Lower leg skin (tissue), 3 donors: ENCODE data around the gene CTXN1.

Experiments used
- CTCF ChIP-seq, 3 donors: fragments of 450-650 bp; IDR thresholded peaks; one replicate each; pipeline ENCODE4 v1.5.1; 2016; ENCODE audit warnings: antibody characterized with exemption in 3 of 3, mild to moderate bottlenecking in 3 of 3, moderate library complexity in 2 of 3
- POLR2A ChIP-seq, 2 donors: fragments of 450-650 bp; IDR thresholded peaks; one replicate each; pipeline ENCODE4 v1.6.1; 2016 to 2017; ENCODE audit warnings: antibody characterized with exemption in 2 of 2, mild to moderate bottlenecking in 1 of 2, moderate library complexity in 1 of 2

- no peak for TF ChIP-seq POLR2A (IDR thresholded peaks at IDR 0.05)
- TF ChIP-seq CTCF (IDR thresholded peaks at IDR 0.05) = no peak
Measured at GRCh38 chr19:7888826-7889217, 37.1 kb downstream of the CTXN1 start.
